ENCODE measurements around the gene SYNPO.

SYNPO gene, protein sequence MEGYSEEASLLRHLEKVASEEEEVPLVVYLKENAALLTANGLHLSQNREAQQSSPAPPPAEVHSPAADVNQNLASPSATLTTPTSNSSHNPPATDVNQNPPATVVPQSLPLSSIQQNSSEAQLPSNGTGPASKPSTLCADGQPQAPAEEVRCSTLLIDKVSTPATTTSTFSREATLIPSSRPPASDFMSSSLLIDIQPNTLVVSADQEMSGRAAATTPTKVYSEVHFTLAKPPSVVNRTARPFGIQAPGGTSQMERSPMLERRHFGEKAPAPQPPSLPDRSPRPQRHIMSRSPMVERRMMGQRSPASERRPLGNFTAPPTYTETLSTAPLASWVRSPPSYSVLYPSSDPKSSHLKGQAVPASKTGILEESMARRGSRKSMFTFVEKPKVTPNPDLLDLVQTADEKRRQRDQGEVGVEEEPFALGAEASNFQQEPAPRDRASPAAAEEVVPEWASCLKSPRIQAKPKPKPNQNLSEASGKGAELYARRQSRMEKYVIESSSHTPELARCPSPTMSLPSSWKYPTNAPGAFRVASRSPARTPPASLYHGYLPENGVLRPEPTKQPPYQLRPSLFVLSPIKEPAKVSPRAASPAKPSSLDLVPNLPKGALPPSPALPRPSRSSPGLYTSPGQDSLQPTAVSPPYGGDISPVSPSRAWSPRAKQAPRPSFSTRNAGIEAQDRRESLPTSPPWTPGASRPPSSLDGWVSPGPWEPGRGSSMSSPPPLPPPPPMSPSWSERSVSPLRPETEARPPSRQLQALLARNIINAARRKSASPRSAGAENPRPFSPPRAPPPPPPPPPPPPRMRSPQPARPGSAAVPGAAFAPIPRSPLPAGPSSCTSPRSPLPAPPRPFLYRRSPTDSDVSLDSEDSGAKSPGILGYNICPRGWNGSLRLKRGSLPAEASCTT
- 0.04 to 0.24 reads per million in 2 experiments for total RNA-seq

DNA sequence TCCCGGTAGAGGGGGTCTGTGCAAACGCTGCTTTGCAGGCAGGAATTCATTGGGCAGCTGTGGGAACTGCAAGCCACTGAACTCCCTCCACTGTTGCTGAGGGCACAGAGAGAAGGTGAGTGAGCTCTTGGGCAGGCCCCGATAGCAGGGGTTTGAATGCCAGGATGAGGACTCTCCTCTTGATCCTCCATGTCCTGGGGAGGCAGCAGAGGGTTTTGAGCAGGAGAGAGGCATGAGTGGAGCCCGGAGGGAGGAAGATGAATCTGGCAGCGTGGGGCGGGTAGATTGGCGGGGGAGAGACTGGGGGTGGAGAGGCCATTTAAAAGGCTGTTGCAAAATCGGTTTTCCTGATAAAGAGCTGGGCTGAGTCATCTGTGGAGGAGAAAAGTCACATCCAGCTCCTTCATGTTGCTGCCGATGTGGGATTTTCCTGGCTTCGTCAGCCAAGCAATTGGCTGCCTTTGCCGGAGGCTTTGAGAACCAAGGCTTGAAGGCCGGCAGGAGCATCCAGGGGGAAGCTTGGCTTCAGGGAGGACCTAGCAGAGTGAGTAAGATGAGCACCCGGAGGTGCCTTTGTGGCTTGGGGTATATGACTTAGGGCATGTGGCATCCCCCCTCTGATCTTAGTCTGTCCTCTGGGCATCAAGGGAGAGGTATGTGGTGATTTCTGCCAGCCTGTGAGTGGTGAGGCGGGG lies at the start of gene SYNPO:
SYNPO (plus strand) TSS at position 350 of the 695 bp plus-strand sequence. CDS start 7,616 bp downstream, outside the sequence.
- no peak for DNase-seq (ENCODE audit: low read depth)

DNA sequence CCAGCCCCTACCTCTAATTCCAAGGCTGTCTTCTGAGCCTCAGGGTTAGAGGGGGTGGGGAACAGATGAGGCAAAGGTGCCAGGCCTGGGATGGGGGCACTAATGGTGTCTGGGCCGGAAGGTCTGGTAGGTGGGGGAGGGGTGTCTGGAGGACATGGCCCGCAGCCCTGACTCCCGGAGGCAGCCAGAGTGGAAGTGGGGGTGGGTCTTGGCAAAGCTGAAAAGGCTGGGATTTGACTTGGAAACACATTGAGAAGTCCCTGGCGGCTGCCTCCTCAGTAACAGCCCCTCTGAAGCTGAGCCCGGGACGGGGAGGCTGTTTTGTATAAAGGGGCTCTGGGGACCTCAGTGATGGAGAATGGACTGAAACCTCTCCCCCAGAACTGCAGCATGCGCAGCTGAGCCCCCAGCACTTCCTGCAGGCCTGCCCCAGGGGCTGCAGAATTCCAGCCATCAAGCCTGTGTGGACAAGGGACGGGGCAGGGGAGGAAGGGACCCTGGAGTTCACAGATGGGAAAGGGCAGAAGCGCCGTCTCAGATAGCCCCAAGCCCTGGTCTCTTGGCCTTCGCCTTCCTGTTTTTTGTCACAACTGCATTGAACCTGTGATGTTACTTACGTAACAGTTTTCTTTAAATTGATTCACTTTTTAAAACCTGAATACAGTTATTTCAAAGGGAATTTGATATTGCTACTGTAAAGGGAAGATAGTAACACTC lies 49.3 kb upstream of the SYNPO start:
- no peak for DNase-seq (ENCODE audit: low read depth)

DNA sequence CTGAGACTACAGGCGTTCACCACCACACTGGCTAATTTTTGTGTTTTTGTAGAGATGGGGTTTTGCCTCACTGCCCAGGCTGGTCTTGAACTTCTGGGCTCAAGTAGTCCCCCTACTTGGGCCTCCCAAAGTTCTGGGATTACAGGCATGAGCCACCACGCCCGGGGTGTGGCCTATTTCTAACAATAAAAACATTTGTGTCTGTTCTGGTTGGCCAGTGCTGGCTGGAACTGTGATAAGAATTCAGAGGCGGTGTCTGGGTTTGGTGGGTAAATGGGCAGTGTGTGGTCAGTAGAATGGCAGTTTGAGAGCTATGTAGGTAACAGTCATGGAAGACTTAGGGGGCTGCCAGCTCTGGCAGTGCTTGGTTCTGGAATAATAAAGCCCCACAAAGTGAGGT lies 46.9 kb upstream of the SYNPO start:
- DNase-seq (ENCODE audit: low read depth): no peak

DNA sequence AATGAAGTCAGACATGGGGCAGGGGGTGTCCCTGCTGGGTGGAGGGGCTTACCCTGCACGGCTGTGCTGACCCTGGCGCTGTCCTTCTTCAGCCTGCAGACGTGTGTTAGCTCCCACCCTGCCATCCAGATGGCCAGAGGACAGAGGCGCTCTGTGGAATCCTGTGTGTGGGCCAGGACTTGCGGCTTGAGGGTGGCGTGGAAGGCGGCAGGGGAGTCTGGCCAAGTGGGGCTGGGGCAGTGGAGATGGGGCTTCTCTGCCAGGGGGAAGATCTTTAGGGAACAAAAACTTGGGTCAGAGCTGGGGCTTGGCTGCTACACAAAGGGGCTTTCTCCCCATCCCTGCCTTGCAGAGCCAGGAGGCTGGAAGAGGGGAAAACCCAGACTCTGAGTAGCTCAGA lies 46.5 kb upstream of the SYNPO start:
- no peak for DNase-seq (ENCODE audit: low read depth)

DNA sequence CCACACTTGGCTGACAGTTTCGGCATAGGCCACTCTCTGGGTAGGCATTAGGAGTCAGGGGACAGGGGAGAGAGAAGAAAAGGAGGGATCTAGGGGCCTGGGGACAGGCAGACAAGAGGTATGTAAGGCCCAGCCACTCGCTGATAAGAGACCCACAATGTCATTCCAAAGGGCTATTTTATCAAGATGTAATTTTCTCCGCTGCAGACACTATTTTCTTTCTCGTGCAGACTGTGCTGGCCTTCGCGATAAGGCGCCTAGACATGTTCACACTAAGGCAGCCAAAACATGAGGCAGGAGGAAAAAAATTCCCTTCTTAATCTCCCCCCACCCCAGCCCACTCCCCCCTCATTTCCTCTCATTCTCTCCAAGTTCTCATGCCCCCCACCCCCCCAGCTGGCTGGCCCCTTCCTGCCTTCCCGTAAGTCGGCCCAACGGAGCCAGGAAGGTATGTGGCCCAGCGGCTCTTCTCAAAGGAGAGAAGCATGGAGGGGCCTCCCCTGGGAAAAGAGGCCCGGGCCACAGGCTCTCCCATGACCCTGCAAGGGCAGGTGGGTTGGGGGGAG lies 44.9 kb upstream of the SYNPO start:
- no peak for DNase-seq (ENCODE audit: low read depth)

DNA sequence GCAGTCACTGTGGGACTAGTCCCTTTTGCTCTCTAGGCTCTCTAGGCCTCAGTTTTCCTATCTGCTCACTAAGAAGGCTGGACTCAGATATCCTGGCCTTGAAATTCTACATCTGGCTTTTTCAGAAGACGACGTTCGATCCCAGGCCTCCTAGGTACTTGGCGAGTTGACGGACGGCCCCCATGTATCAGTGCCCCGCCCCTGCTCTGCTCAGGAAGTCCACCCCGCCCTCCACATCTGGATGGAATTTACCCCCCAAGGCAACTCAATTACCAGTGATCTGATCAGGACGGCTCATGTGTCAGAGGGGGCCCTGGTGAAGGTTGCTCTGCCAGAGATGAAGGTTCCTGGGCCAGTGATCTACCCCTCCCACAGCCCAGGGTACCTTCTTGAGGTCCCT lies 44.1 kb upstream of the SYNPO start:
- DNase-seq (ENCODE audit: low read depth): no peak

DNA sequence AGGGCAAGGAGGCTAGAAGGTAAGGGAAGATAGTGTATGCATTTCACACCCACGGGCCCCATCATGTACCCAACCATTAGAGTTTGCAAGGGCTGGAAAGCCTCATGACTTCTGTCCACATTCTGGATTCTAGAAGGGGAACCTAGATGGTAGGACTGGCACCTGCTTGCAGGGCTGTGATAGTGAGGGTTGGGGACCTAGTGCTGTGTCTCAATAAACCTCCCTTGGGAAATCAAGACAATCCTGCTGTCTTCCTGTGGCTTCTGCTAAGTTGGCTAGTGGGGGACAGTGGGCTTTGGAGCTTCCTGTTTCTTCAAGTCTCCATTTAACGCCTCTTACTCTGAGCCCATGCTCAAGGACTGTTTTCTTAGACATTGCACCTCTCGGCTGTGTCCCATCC lies 43.6 kb upstream of the SYNPO start:
- DNase-seq (ENCODE audit: low read depth): no peak

DNA sequence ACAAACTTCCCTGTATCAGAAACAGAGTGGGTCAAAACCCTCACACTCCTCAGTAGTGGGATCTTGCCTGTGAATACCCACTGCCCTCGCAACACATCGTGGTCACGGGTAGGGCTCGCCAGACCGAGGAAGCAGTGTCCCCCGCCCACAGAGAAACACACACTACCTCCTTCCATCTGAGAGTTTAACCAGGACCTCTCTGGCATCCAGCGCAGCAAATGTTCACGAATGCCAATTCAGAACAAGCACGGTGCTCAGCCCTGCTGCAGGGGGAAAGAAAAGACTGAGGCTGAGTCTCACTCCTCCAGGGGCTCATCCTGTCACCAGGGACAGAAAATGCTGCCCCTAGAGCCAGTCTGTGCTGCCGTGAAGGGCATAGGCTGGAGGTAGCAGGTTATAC lies 42.5 kb upstream of the SYNPO start:
- DNase-seq (ENCODE audit: low read depth): no peak

DNA sequence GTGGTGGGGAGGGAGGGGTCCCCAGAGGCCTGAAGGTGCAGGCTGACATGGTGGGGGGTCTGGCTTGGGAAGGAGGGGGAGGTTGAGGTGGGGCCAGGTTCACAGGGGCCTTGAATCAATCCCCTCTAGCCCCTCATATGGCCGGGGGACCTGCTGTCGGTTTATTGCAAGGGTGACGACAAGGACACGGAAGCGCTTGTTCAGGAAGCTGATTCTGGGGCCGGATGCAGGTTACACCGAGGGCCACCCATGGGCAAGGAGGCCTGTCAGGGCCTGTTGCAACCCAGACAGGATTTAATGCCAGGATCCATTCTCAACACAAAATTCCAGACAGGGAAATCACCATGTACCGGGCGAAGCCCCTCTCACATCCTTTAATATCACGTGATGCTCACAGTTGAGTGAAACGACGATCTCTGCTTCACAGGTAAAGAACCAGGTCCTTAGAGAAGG lies 41.6 kb upstream of the SYNPO start:
- DNase-seq (ENCODE audit: low read depth): no peak

DNA sequence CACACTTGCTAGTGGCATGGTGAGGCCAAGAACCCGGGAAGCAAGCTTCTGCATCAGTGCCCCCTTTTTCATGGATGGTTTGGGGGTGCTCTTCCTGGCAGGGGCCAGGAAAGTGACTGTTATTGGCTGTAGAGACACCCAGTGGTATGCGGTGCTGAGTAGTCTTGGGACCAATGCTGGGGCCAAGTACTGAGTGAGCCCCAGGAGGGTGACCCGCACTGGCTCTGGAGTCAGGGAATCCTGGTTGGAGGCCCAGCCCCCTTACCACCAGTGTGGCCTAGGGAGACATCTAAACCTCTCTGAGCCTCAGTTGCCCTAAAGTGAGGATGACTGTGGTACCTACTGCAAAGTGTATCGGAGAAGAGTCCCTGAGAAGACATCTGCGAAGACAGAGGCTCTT lies 41.2 kb upstream of the SYNPO start:
- DNase-seq (ENCODE audit: low read depth): no peak

DNA sequence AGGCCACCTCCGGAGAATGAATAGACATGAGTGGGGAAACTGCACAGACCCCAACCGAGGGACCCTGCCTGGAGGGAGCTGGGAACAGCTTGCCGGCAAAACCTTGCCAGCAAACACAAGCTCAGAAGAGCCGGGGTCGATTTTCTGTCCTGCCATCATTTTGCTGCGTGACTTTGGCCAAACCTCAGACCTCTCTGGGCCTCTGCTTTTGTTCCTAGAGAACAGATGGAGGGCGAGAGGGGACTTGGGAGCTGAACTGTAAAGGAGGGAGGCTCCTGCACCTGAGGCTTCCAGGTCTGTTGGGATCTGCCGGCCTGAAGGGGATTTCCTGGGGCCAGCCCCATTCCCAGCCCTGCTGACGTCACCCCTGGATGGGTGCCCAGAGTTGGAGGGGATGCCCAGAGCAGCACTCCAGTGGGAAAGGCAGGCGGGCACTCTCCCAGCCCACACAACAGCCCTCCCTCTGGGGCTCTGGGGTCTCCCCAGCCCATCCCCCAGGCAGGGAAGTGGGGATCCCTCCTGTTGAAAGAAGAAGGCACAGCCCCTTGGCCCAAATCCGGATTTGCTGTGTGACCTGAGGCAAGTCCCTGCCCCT lies 40.4 kb upstream of the SYNPO start:
- no peak for DNase-seq (ENCODE audit: low read depth)

DNA sequence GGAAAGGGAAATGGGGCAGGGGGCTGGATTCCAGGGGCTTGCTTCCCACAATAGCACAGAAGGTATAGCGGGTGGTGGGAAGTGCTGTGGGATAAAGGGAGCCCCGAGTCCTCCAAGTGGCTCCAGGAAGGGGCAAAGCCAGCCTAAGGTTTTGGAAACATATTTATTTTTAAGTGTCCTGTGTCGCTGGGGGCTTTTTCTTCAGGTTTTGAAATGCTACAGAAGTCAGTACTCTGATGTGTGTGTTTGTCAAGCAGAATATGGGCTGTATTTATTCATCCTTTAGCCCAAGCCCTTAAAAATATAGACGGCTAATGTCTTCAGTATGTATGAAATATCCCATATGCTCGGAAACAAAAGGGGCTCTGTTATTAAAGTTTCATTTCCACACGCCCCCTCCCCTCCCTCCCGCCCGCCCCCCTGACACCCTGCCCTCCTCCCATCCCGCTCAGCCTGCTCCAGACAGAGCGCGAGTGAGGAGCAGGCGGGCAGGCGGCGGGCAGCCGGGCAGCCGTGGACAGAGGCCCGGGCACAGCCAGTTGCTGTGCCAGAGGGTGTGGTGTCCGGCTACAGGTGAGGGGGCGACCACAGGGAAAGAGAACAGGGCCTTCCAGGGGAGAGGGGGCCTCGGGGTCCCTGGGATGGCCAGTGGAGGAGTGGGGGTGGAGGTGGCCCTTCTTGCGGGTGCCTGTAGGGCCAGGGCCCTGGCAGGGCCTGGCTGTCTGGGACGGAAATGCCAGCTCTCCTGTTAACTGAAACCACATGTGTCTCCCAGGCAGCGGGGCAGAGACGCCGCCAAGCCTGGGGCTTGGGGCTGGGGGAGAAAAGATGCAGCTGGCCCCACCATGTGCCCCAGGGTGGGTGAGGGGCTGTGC lies 39.6 kb upstream of the SYNPO start:
- DNase-seq (ENCODE audit: low read depth): no peak

DNA sequence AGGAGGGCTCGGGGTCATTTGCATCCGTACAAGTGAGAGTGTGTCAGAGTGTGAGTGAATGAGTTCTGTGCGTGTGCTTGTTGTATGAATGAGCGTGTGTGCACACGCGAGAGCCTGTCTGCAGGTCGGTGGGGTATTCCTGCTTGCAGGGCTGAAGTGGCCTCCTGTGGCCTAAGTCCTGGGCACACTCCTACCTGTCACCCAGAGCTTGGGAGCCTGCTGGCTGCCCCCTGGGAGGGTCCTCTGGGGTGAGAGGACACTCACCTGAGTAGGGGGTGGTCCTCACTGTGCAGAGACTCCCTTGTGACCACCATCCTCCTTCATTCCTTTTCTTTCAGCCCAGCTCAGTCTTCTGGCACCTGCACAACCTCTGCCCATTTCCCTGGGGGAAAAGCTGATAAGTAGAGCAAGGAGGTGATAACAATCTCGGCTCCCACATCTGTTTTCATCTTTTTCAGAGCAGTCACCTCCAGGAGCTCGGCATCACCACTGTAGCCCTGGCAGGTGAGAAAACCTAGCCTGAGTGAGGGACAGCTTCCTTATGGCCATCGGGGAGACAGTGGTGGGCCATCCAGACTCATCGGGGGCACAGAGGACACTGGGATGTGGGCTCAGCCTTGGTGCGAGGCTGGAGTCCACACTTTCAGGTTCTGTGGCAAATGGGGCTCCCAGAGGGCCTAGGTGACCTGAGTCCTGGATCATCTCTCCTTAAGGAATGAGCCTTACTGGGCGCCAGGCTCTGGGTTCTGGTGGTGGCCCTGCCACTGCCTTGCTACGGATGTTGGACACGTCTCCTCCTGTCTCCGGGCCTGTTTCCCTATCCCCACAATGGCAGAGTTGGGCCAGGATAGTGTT lies 38.7 kb upstream of the SYNPO start:
- no peak for DNase-seq (ENCODE audit: low read depth)

DNA sequence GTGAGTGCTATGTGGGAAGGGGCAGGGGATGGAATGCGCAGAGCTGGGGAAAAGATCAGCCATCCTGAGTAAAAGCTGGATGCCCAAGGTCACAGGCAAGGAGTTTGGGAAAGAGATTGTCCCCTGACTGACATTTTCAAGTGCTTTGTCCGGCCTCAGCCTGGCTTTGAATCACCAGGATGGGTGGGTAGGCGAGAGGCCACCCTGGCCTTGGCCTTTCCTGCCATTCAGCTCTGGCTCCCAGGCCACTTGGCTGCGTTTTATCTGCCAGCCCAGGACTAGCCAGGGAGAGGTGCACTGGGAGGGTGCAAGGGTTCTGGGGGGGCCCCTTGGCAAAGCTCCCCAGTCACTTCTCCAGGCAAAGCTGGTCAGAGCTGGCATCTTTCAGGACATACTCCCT lies 37.4 kb upstream of the SYNPO start:
- no peak for DNase-seq (ENCODE audit: low read depth)

DNA sequence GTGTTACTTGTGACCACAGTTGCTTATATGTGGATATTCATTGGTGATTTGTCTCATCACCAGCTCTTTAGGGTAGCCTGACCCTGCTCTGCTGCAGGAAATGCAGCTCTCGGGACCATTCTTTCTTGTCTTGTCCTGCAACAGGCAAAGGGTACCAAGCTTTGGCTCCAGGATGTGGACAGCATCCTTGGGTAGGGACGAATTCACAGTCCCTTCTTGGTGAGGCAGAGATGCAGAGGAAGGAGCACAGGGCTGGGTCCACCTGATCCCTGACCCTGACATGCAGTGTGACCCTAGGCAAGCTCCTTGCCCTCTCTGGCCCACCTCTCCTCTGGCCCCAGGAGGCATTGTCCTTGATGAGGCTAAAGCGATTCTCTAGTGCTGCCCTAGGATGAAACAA lies 37.0 kb upstream of the SYNPO start:
- DNase-seq (ENCODE audit: low read depth): no peak

DNA sequence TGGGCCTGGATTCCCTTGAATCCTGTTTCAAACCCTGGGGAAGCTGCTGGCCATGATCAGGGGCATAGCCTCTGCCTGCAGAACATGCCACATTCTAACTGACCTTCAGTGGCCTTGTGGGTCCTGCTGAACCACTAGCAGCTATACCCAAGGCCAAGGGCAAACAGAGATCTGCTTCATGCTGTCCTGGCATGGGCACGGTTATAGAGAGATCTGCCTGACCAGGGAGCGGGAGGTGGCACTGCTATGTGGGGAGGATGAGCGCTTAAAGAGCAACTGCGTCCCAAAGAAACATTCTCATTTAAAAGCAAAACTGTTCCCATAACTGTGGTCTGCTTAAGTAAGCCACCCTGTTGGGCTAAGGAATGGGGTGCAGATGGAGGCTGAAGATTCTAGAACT lies 36.5 kb upstream of the SYNPO start:
- no peak for DNase-seq (ENCODE audit: low read depth)

DNA sequence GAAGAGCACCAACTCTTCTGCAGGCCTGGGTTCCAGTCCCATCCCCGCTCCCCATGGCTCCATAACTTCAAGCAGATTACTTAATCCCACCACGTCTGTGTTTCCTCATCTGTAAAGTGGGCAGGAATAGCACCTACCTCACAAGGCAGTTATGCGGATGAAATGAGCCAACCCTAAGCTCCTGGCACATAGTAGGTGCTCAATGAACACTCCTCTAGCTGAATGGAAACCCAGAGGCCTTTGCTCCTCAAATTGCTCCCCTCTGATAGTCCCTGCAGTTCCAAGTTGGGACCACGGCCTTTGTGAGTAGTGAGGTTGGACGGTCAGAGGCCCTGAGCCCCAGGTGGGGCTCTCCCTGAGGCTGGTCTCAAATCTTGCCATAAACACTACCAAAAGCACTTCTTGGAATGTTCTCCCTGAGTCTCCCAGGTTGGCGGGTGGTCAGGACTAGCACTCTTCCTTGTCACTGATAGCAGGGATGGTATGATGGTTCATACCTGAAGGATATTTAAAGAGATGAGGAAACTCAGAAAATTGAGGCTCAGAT lies 35.5 kb upstream of the SYNPO start:
- DNase-seq (ENCODE audit: low read depth): no peak

DNA sequence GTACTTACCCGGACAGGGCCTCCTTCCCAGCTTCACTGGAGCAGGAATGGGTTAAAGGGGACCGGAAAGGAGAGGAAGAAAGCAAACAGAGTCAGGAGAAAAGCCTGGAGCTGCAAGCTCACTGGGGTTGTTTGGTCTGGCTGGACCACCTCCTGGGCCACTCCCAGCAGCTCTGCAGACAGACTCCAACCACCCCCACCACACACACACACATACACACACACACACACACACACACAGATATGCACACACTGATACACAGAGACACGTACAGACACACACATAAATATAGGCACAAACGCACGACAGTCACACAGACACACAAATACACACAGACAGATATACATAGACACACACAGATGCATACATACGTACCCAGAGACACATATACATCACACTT lies 34.9 kb upstream of the SYNPO start:
- no peak for DNase-seq (ENCODE audit: low read depth)

DNA sequence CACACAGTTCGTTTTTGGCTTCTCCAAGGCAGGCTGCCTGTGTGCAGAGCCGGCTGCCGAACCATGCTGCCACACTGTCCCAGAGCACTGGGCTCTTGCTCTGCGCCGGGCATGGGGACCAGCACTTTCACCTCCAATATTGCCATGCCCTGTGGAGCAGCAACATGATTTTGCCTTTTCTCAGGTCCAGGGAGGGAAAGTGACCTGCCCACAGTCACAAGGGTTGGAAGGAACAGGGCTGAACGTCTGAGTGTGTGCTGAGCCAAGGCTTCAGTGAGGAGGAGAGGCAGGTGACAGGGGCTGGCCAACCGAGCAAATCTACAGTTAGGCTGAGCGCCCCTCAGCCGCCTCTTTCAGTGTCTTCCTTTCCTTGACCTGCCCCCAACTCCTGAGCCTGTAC lies 34.0 kb upstream of the SYNPO start:
- DNase-seq (ENCODE audit: low read depth): no peak
